ENCODE data around the gene SUN1. TPM values are rescaled to one million over a fixed set of nuclear protein-coding genes. Genes with fewer than 3 reads are reported as not detected.

The SUN1 gene
- total and polyA plus RNA-seq, 7 donors: 23.4 to 130 (median 108) TPM

- Histone ChIP-seq H3K9me3 (no peaks in the 10 kb centered on the region), H3K27ac (peak overlapping the region in 3 of 4 donors; percentile 88 to 99 (median 90)), H3K4me1 (peaks cover 0 to 79% (median 66%) of the 10 kb centered on the region in 4 donors), H3K27me3 (no peaks in the 10 kb centered on the region), H3K4me3 (peak overlapping the region in 2 of 4 donors; percentile 74 to 93), H3K36me3 (no peaks in the 10 kb centered on the region)
- TF ChIP-seq, protein P1, sequence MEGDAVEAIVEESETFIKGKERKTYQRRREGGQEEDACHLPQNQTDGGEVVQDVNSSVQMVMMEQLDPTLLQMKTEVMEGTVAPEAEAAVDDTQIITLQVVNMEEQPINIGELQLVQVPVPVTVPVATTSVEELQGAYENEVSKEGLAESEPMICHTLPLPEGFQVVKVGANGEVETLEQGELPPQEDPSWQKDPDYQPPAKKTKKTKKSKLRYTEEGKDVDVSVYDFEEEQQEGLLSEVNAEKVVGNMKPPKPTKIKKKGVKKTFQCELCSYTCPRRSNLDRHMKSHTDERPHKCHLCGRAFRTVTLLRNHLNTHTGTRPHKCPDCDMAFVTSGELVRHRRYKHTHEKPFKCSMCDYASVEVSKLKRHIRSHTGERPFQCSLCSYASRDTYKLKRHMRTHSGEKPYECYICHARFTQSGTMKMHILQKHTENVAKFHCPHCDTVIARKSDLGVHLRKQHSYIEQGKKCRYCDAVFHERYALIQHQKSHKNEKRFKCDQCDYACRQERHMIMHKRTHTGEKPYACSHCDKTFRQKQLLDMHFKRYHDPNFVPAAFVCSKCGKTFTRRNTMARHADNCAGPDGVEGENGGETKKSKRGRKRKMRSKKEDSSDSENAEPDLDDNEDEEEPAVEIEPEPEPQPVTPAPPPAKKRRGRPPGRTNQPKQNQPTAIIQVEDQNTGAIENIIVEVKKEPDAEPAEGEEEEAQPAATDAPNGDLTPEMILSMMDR (IDR thresholded peaks at IDR 0.05): peak in 3 of 4 experiments; percentile 26 to 42 (median 33)
- TF ChIP-seq POLR2A (IDR thresholded peaks at IDR 0.05) (no peak), POLR2AphosphoS5 (IDR thresholded peaks at IDR 0.05) (no peak), EP300 (IDR thresholded peaks at IDR 0.05) (no peak)
- peak; percentile 9 for DNase-seq
- intact Hi-C loops (cut with DNase I): loop anchor here (10.0 kb wide), 1 partner anchor 137 kb away; the partner anchor contains the start of gene ADAP1
- 83 to 95% methylated on average over 8 of the region's 8 CpGs for WGBS, 2 donors
Observed at GRCh38 chr7:818031-818699, 14.1 kb upstream of the SUN1 start.

- TF ChIP-seq EP300 (IDR thresholded peaks at IDR 0.05): no peak
- no peak for TF ChIP-seq POLR2A (IDR thresholded peaks at IDR 0.05)
- no peak for TF ChIP-seq POLR2AphosphoS5 (IDR thresholded peaks at IDR 0.05)
- TF ChIP-seq, protein P1 (IDR thresholded peaks at IDR 0.05): no peak
- Histone ChIP-seq H3K9me3 (no peaks in the 10 kb centered on the region), H3K36me3 (no peaks in the 10 kb centered on the region), H3K27me3 (no peaks in the 10 kb centered on the region), H3K4me3 (no peak overlapping the region), H3K27ac (peak overlapping the region in 2 of 4 donors; percentile 79 to 92), H3K4me1 (peaks cover 0 to 87% (median 70%) of the 10 kb centered on the region in 4 donors)
- 90 to 94% methylated on average over 1 of the region's 1 CpG for WGBS, 2 donors
- DNase-seq: no peak
- intact Hi-C loops (cut with DNase I): loop anchor here (2.0 to 5.0 kb wide), 2 partner anchors 33 to 52 kb away; no protein-coding TSS in a partner anchor
Observed at GRCh38 chr7:820341-820740, 11.9 kb upstream of the SUN1 start.

DNA sequence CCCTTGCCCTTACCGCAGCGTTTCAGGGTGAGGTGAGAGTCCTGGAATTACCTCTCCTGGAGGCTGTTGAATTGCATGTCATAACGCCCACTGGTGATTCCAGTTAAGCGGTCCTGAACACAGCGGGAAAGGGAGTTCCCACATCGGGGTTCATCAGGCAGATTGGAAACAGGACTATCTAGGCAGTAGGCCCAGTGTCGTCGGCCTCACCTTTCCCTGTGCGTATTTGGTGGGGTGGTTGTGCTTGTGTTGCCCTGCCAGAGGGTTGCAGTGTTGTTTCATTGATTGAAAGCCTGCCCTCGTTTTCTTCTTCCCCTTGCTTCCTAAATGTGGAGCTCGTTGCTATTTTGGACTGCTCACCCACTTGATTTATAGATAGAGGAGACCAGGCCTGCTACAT lies 10.6 kb upstream of the SUN1 start:
- Histone ChIP-seq H3K27ac (peak overlapping the region; percentile 65 to 92 (median 76)), H3K27me3 (no peaks in the 10 kb centered on the region), H3K4me1 (peaks cover 0 to 92% (median 74%) of the 10 kb centered on the region in 4 donors), H3K4me3 (peak overlapping the region in 1 of 4 donors; percentile 2), H3K9me3 (no peaks in the 10 kb centered on the region), H3K36me3 (no peaks in the 10 kb centered on the region)
- intact Hi-C loops (cut with DNase I): loop anchor here (2.0 to 5.0 kb wide), 2 partner anchors 34 to 51 kb away; no protein-coding TSS in a partner anchor
- TF ChIP-seq EP300 (IDR thresholded peaks at IDR 0.05) (peak in 1 of 4 donors; percentile 46), POLR2AphosphoS5 (IDR thresholded peaks at IDR 0.05) (peak in 3 of 4 donors; percentile 15 to 56 (median 55)), POLR2A (IDR thresholded peaks at IDR 0.05) (no peak)
- TF ChIP-seq, protein P1 (IDR thresholded peaks at IDR 0.05): no peak
- 51 to 70% methylated on average over 11 of the region's 11 CpGs for WGBS, 2 donors
- DNase-seq: peak; percentile 69

GRCh38 chr7:822692-823276 lies 9.5 kb upstream of the SUN1 start:
- intact Hi-C loops (cut with DNase I): loop anchor here (5.0 kb wide), 1 partner anchor 35 kb away; no protein-coding TSS in a partner anchor

More at GRCh38 chr7:822692-823276, 9.5 kb upstream of the SUN1 start:
- DNase-seq: peak; percentile 50
- no peaks in the 10 kb centered on the region for H3K36me3 ChIP-seq
- peak overlapping the region; percentile 65 to 92 (median 76) for H3K27ac ChIP-seq
- TF ChIP-seq POLR2AphosphoS5 (IDR thresholded peaks at IDR 0.05): no peak
- TF ChIP-seq POLR2A (IDR thresholded peaks at IDR 0.05): no peak
- no peak for TF ChIP-seq EP300 (IDR thresholded peaks at IDR 0.05)
- TF ChIP-seq, protein P1 (IDR thresholded peaks at IDR 0.05): no peak
- no peak overlapping the region for H3K4me3 ChIP-seq
- 92 to 93% methylated on average over 32 of the region's 32 CpGs for WGBS, 2 donors
- no peaks in the 10 kb centered on the region for H3K27me3 ChIP-seq
- no peaks in the 10 kb centered on the region for H3K9me3 ChIP-seq
- peaks cover 0 to 90% (median 70%) of the 10 kb centered on the region in 4 donors for H3K4me1 ChIP-seq
